Stimulated activated effector memory CD8-positive, alpha-beta T cell treated with anti-CD3 and anti-CD28 coated beads, Interleukin-12 subunit alpha, Interleukin-12 subunit beta, amount 100 ng/mL, for 72 hours (primary cell): Measurements from ENCODE around the gene KCTD14.

Source experiments
- ATAC-seq: fragments of 150-1000 bp; cut with Tn5 transposase; 2 replicates; pipeline ENCODE4 v1.10.0; 2021
- DNase-seq, 2 donors: peaks; one replicate each; pipeline ENCODE4 v3.0.0; 2021 to 2022; ENCODE audit warnings: low spot score in 2 of 2
- H3K27ac Mint-ChIP-seq: one replicate; pipeline ENCODE4 v1.8.0; 2022; ENCODE audit warnings: mild to moderate bottlenecking, mixed read lengths
- H3K36me3 Mint-ChIP-seq: one replicate; pipeline ENCODE4 v1.8.0; 2022; ENCODE audit warnings: mild to moderate bottlenecking, mixed read lengths
- H3K4me1 Mint-ChIP-seq: one replicate; pipeline ENCODE4 v1.8.0; 2022; ENCODE audit warnings: mixed read lengths
- H3K4me3 Mint-ChIP-seq: one replicate; pipeline ENCODE4 v1.8.0; 2022; ENCODE audit warnings: mild to moderate bottlenecking, mixed read lengths
- H3K9me3 Mint-ChIP-seq: one replicate; pipeline ENCODE4 v1.8.0; 2022; ENCODE audit warnings: mixed read lengths

Gene KCTD14

GRCh38 chr11:77967753-77968152, 55.3 kb downstream of the KCTD14 start:
- Mint-ChIP-seq H3K36me3 (peaks cover 40% of the 10 kb centered on the region), H3K27ac (no peak overlapping the region), H3K4me3 (no peak overlapping the region), H3K9me3 (no peaks in the 10 kb centered on the region), H3K4me1 (no peaks in the 10 kb centered on the region)
- DNase-seq, result no peak
- no peak for ATAC-seq

- DNase-seq (no peak), ATAC-seq (no peak)
- no peaks in the 10 kb centered on the region for H3K9me3 Mint-ChIP-seq
- H3K27ac Mint-ChIP-seq, result no peak overlapping the region
- H3K4me3 Mint-ChIP-seq, result no peak overlapping the region
- H3K36me3 Mint-ChIP-seq, result peaks cover 34% of the 10 kb centered on the region
- no peaks in the 10 kb centered on the region for H3K4me1 Mint-ChIP-seq
Measured at GRCh38 chr11:77967121-77967520, 56.0 kb downstream of the KCTD14 start.

DNA sequence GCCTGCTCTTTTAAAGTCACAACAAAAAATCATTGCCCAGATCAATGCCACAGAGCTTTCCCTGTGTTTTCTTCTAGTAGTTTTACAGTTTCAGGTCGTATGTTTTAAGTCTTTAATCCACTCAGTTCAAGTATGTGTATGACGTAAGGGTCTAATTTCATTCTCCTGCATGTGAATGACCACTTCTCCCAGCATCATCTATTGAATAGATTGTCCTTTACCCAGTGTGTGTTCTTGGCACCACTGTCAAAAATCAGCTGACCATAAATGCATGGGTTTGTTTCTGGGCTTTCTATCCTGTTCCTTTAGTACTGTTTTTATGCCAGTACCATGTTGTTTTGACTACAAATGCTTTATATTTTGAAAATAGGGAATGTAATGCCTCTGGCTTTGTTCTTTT, 56.7 kb downstream of the KCTD14 start:
- ATAC-seq (no peak), DNase-seq (no peak)
- Mint-ChIP-seq H3K27ac (no peak overlapping the region), H3K4me3 (no peak overlapping the region), H3K4me1 (no peaks in the 10 kb centered on the region), H3K9me3 (no peaks in the 10 kb centered on the region), H3K36me3 (peaks cover 26% of the 10 kb centered on the region)
